Skeletal muscle tissue (tissue), 4 donors: ENCODE results near the gene MIEN1. TPM values are rescaled to one million over a fixed set of nuclear protein-coding genes. Genes with fewer than 3 reads are reported as not detected.
A peak's percentile ranks its signal among the peaks of the same experiment; 100 is the strongest.
"Not testable (repeated sequence)": the region's sequence is repeated elsewhere in the genome, so short reads cannot be mapped to it uniquely, and the experiment has no call there.

Experiments used
- H3K27ac ChIP-seq: one replicate; pipeline ENCODE4 v1.7.0; 2013; ENCODE audit warnings: mild to moderate bottlenecking, low read depth, low read length, inconsistent platforms
- H3K27me3 ChIP-seq, 3 donors: one replicate each; pipeline ENCODE4 v1.7.0; 2013; ENCODE audit warnings: low read length in 3 of 3; ENCODE audit not compliant: control insufficient read depth in 3 of 3, insufficient read depth in 3 of 3
- H3K36me3 ChIP-seq, 3 donors: one replicate each; pipeline ENCODE4 v1.7.0; 2013; ENCODE audit warnings: low read length in 3 of 3; ENCODE audit not compliant: control insufficient read depth in 3 of 3, insufficient read depth in 3 of 3
- H3K4me1 ChIP-seq, 3 donors: one replicate each; pipeline ENCODE4 v1.7.0; 2013; ENCODE audit warnings: low read length in 3 of 3, mild to moderate bottlenecking in 3 of 3; ENCODE audit not compliant: control insufficient read depth in 3 of 3, insufficient read depth in 3 of 3
- H3K4me3 ChIP-seq, 3 donors: one replicate each; pipeline ENCODE4 v1.7.0; 2013; ENCODE audit warnings: low read length in 3 of 3
- H3K9ac ChIP-seq, 3 donors: one replicate each; pipeline ENCODE4 v1.7.0; 2013; ENCODE audit warnings: low read length in 3 of 3, mild to moderate bottlenecking in 3 of 3, moderate library complexity in 2 of 3, low read depth in 1 of 3
- H3K9me3 ChIP-seq, 3 donors: one replicate each; pipeline ENCODE4 v1.7.0; 2013; ENCODE audit warnings: low read length in 3 of 3; ENCODE audit not compliant: control insufficient read depth in 3 of 3
- total RNA-seq: library from RNA; depleted of rRNA; stranded (reverse); fragments of >200 nt; gene quantifications from one replicate; pipeline ENCODE4 v1.2.3, GENCODE V29; 2014
- donor health status: Osteomylitis.

The MIEN1 gene
- total RNA-seq, 1 donor from 2014 or later: 6.3 TPM

DNA sequence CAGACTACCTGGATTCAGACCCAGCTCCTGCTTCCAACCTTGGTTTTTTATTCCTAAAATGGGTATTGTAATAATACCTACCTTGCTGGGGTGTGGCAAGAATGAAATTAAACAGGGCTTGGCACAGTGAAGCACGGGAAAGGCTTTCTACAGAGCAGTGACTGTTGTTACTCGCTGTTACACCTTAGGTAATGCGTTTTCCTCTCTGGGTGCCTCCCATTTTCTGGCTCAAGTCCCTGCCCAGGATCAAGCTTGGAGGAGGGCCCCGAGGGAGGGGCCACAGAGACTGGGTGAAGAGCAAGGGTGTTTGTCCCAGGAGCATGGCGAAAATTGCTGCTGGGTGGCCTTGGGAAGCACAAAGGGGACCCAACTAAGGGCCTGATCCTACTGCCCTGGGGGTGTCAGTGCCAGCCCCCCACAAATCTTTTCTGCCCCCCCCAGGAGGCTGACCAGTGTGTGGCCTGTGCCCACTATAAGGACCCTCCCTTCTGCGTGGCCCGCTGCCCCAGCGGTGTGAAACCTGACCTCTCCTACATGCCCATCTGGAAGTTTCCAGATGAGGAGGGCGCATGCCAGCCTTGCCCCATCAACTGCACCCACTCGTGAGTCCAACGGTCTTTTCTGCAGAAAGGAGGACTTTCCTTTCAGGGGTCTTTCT, 13.3 kb downstream of the MIEN1 start:
- no peaks in the 10 kb centered on the region for H3K9me3 ChIP-seq
- peak overlapping the region in 1 of 3 donors; percentile 4 for H3K9ac ChIP-seq
- no peak overlapping the region for H3K4me3 ChIP-seq
- peaks cover 13 to 17% (median 13%) of the 10 kb centered on the region in 3 donors for H3K4me1 ChIP-seq
- H3K36me3 ChIP-seq: peaks cover 32 to 56% (median 40%) of the 10 kb centered on the region in 3 donors
- H3K27ac ChIP-seq: peak overlapping the region; percentile 40
- no peaks in the 10 kb centered on the region for H3K27me3 ChIP-seq

DNA sequence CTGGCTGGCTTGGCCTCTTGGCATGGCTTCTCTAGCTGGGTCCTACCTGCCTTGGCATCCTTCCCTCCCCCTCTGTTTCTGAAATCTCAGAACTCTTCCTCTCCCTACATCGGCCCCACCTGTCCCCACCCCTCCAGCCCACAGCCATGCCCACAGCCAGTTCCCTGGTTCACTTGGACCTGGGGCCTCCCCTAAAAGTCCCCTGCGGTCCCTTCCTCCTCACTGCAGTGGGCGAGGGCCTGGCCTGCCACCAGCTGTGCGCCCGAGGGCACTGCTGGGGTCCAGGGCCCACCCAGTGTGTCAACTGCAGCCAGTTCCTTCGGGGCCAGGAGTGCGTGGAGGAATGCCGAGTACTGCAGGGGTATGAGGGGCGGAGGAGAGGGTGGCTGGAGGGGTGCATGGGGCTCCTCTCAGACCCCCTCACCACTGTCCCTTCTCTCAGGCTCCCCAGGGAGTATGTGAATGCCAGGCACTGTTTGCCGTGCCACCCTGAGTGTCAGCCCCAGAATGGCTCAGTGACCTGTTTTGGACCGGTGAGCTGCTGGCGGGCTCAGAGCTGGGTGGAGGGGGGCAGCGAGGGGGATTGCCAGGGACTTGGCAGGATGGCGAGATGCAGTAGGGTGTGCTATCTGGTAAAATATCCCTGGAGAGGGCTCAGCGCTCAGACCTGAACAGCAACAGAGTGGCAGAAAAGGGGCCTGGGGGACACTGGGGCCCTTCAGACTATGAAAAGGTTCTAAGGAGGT, 14.1 kb downstream of the MIEN1 start:
- peaks cover 40 to 63% (median 46%) of the 10 kb centered on the region in 3 donors for H3K36me3 ChIP-seq

DNA sequence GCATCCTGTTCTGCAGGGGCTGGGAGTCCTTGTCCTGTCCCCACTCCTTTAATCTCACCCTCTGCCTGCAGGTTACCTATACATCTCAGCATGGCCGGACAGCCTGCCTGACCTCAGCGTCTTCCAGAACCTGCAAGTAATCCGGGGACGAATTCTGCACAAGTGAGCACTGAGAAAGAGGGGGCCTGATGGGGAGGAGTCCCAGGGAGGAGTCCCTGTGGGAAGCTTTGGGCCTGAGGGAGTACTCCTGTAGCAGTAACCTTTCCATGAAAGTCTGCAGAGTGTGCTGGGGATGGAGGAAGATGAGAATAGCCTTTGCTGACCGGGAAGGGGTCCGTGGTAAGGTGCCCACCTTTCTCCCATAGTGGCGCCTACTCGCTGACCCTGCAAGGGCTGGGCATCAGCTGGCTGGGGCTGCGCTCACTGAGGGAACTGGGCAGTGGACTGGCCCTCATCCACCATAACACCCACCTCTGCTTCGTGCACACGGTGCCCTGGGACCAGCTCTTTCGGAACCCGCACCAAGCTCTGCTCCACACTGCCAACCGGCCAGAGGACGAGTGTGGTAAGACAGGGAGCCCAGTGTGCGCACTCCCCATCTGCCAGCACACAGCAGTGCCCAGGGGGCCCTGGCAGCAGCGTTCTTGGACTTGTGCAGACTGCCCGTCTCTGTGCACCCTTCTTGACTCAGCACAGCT, 14.8 kb downstream of the MIEN1 start:
- Histone ChIP-seq H3K36me3 (peaks cover 40 to 66% (median 49%) of the 10 kb centered on the region in 3 donors), H3K4me1 (peaks cover 13 to 17% (median 13%) of the 10 kb centered on the region in 3 donors), H3K4me3 (no peak overlapping the region), H3K9me3 (no peaks in the 10 kb centered on the region), H3K9ac (peak overlapping the region in 1 of 3 donors; percentile 32), H3K27me3 (no peaks in the 10 kb centered on the region), H3K27ac (no peak overlapping the region)

More for the DNA sequence above, 14.1 kb downstream of the MIEN1 start:
- peak overlapping the region; percentile 40 for H3K27ac ChIP-seq
- no peak overlapping the region for H3K4me3 ChIP-seq
- H3K9me3 ChIP-seq: no peaks in the 10 kb centered on the region
- peak overlapping the region; percentile 4 to 45 (median 32) for H3K9ac ChIP-seq
- no peaks in the 10 kb centered on the region for H3K27me3 ChIP-seq
- peaks cover 13 to 17% (median 13%) of the 10 kb centered on the region in 3 donors for H3K4me1 ChIP-seq

DNA sequence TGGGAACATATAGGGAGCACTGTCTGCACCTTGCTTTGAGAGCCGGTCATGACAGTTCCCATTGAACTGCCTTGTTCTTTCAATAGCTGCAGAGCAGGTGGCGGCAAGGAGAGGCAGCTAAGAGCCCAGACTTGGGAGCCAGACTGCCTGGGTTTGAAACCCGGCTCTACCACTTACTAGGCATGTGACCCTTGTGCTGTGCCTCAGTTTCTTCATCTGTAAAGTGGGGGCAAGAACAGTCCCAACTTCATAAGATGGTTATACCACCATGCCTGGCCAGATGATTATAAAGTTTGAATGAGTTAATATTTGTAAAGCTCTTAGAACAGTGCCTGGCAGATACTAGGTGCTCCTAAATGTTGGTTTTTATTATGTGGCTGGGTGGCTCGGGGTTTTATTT, 16.1 kb downstream of the MIEN1 start:
- peaks cover 45 to 67% (median 52%) of the 10 kb centered on the region in 3 donors for H3K36me3 ChIP-seq
- no peaks in the 10 kb centered on the region for H3K9me3 ChIP-seq
- H3K27me3 ChIP-seq: no peaks in the 10 kb centered on the region
- H3K4me1 ChIP-seq: peaks cover 13 to 17% (median 13%) of the 10 kb centered on the region in 3 donors
- no peak overlapping the region for H3K9ac ChIP-seq
- no peak overlapping the region for H3K4me3 ChIP-seq
- H3K27ac ChIP-seq: no peak overlapping the region

DNA sequence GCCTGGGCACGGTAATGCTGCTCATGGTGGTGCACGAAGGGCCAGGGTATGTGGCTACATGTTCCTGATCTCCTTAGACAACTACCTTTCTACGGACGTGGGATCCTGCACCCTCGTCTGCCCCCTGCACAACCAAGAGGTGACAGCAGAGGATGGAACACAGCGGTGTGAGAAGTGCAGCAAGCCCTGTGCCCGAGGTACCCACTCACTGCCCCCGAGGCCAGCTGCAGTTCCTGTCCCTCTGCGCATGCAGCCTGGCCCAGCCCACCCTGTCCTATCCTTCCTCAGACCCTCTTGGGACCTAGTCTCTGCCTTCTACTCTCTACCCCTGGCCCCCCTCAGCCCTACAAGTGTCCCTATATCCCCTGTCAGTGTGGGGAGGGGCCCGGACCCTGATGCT, 18.5 kb downstream of the MIEN1 start:
- no peak overlapping the region for H3K27ac ChIP-seq
- H3K9ac ChIP-seq: no peak overlapping the region
- no peaks in the 10 kb centered on the region for H3K9me3 ChIP-seq
- no peaks in the 10 kb centered on the region for H3K27me3 ChIP-seq
- H3K36me3 ChIP-seq: peaks cover 58 to 72% (median 66%) of the 10 kb centered on the region in 3 donors
- no peak overlapping the region for H3K4me3 ChIP-seq
- H3K4me1 ChIP-seq: peaks cover 6 to 20% (median 10%) of the 10 kb centered on the region in 3 donors

DNA sequence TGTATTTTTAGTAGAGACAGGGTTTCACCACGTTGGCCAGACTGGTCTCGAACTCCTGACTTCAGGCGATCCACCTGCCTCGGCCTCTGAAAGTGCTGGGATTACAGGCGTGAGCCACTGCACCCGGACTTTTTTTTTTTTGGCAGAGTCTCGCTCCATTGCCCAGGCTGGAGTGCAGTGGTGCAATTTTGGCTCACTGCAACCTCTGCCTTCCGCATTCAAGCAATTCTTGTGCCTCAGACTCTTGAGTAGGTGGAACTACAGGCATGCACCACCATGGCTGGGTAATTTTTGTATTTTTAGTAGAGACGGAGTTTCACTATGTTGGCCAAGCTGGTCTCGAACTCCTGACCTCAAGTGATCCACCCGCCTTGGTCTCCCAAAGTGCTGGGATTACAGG, 19.3 kb downstream of the MIEN1 start:
- not testable (repeated sequence) for H3K4me3 ChIP-seq, H3K9me3 ChIP-seq, H3K27ac ChIP-seq, H3K27me3 ChIP-seq, H3K9ac ChIP-seq
- peaks cover 4 to 20% (median 10%) of the 10 kb centered on the region in 3 donors for H3K4me1 ChIP-seq
- H3K36me3 ChIP-seq: peaks cover 55 to 66% (median 65%) of the 10 kb centered on the region in 3 donors

DNA sequence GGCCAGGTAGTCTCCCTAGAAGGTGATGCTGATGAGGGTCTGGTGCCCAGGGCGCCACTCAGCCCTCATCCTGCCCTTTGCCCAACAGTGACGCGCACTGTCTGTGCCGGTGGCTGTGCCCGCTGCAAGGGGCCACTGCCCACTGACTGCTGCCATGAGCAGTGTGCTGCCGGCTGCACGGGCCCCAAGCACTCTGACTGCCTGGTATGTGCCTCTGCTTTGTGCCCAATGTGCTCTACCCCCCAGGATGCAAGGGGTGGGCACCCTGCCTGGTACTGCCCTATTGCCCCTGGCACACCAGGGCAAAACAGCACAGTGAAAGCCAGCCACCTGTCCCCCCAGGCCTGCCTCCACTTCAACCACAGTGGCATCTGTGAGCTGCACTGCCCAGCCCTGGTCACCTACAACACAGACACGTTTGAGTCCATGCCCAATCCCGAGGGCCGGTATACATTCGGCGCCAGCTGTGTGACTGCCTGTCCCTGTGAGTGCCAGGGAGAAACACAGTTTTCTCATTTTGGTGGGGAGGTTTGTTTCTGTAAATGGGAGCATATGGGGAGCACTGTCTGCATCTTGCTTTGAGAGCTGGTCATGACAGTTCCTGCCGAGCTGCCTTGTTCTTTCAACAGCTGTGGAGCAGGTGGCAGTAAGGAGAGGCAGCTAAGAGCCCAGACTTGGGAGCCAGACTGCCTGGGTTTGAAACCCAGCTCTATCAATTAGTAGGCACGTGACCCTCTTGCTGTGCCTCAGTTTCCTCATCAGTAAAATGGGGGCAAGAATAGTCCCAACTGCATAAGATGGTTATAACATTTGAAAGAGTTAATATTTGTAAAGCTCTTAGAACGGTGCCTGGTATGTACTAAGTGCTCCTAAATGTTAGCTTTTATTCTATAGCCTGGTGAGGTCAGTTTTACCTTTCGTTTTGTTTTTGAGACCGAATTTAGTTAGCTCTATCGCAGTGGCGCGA, 20.1 kb downstream of the MIEN1 start:
- H3K36me3 ChIP-seq: peaks cover 51 to 59% (median 57%) of the 10 kb centered on the region in 3 donors
- no peak overlapping the region for H3K9ac ChIP-seq
- H3K9me3 ChIP-seq: no peaks in the 10 kb centered on the region
- no peak overlapping the region for H3K4me3 ChIP-seq
- H3K4me1 ChIP-seq: peaks cover 12 to 24% (median 17%) of the 10 kb centered on the region in 3 donors
- no peak overlapping the region for H3K27ac ChIP-seq
- H3K27me3 ChIP-seq: no peaks in the 10 kb centered on the region

DNA sequence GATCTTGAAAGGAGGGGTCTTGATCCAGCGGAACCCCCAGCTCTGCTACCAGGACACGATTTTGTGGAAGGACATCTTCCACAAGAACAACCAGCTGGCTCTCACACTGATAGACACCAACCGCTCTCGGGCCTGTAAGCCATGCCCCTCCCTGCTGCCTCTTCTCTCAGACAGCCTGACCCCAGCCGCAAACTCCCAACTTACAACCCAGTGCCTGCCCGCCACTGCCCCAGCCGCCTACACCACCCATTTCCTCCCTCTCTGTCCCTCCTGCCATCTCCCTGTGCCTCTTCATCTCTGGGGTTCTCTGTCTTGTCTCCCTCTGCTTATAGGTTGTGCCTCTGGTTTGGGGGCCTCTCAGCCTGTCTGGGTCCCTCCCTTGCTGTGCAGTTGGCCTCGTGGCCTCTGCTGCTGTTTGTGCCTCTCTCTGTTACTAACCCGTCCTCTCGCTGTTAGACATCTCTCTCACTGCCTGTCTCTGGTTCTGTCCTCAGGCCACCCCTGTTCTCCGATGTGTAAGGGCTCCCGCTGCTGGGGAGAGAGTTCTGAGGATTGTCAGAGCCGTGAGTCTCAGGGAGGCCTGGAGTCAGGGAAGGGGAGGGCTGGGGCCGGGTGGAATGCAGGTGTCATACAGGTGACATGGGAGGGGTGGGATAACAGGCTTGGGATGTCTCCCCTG, 20.9 kb downstream of the MIEN1 start:
- Histone ChIP-seq H3K9me3 (no peaks in the 10 kb centered on the region), H3K4me1 (peaks cover 20 to 32% (median 25%) of the 10 kb centered on the region in 3 donors), H3K27ac (no peak overlapping the region), H3K9ac (no peak overlapping the region), H3K36me3 (peaks cover 47 to 55% (median 54%) of the 10 kb centered on the region in 3 donors), H3K27me3 (no peaks in the 10 kb centered on the region), H3K4me3 (no peak overlapping the region)

DNA sequence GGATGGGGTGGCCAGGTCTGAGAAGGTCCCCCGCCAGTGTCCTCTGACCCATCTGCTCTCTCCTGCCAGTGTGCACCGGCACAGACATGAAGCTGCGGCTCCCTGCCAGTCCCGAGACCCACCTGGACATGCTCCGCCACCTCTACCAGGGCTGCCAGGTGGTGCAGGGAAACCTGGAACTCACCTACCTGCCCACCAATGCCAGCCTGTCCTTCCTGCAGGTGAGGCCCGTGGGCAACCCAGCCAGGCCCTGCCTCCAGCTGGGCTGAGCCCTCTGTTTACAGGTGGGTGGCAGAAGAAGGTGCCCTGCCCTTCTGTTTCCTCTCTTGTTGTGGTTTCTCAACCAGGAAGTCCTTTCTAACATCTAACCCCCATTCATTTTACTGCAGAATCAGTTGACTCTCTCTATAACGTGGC, 23.4 kb downstream of the MIEN1 start:
- no peaks in the 10 kb centered on the region for H3K9me3 ChIP-seq
- H3K36me3 ChIP-seq: peaks cover 40 to 45% (median 41%) of the 10 kb centered on the region in 3 donors
- H3K27ac ChIP-seq: no peak overlapping the region

More for the DNA sequence above, 23.4 kb downstream of the MIEN1 start:
- Histone ChIP-seq H3K9ac (peak overlapping the region in 1 of 3 donors; percentile 73), H3K4me1 (peaks cover 28 to 52% (median 37%) of the 10 kb centered on the region in 3 donors), H3K27me3 (no peaks in the 10 kb centered on the region), H3K4me3 (no peak overlapping the region)
